Measurements from ENCODE around the gene CDHR4.
A peak's percentile ranks its signal among the peaks of the same experiment; 100 is the strongest.

Gene CDHR4

GRCh38 chr3:49842843-49843517 lies 43.3 kb upstream of the CDHR4 start:
- Histone ChIP-seq H3K4me3 (ENCODE audit: low read length) (no peak overlapping the region), H2AFZ (ENCODE audit: low read length) (no peak overlapping the region), H4K20me1 (ENCODE audit: insufficient read depth, low read length) (no peaks in the 10 kb centered on the region; the same call in 1 of the 2 replicates), H3K36me3 (replicated peaks; ENCODE audit: insufficient read depth, low read length) (no peaks in the 10 kb centered on the region), H3F3A (ENCODE audit: insufficient read depth, low read length) (no peaks in the 10 kb centered on the region), H3K79me2 (ENCODE audit: low read length) (no peaks in the 10 kb centered on the region), H3K27me3 (replicated peaks; ENCODE audit: insufficient read depth, low read length) (no peaks in the 10 kb centered on the region), H3K4me2 (ENCODE audit: low read depth, low read length) (no peak overlapping the region), H3K27ac (ENCODE audit: low read length) (no peak overlapping the region), H3K4me1 (ENCODE audit: low read length) (no peaks in the 10 kb centered on the region), H3K9ac (ENCODE audit: low read length) (no peak overlapping the region), H3K9me3 (replicated peaks; ENCODE audit: insufficient read depth, low read length) (no peaks in the 10 kb centered on the region), H3K9me2 (replicated peaks; ENCODE audit: insufficient read depth, low read length) (no peaks in the 10 kb centered on the region)
- no peak for DNase-seq
- no peak for TF ChIP-seq CTCF (IDR thresholded peaks at IDR 0.05; ENCODE audit: low read length)
- no peak for TF ChIP-seq EZH2phosphoT487 (IDR thresholded peaks at IDR 0.05; ENCODE audit: low read length)
- no peak for TF ChIP-seq EZH2 (optimal IDR thresholded peaks at IDR 0.05; ENCODE audit: low read depth, low read length)

- no peak overlapping the region for H3K4me2 ChIP-seq (ENCODE audit: low read depth, low read length)
- no peak for DNase-seq
- no peaks in the 10 kb centered on the region for H3K36me3 ChIP-seq (replicated peaks; ENCODE audit: insufficient read depth, low read length)
- H3K9me2 ChIP-seq (replicated peaks; ENCODE audit: insufficient read depth, low read length) = no peaks in the 10 kb centered on the region
- no peaks in the 10 kb centered on the region for H3K4me1 ChIP-seq (ENCODE audit: low read length)
- no peak overlapping the region for H2AFZ ChIP-seq (ENCODE audit: low read length)
- H3K27ac ChIP-seq (ENCODE audit: low read length) = no peak overlapping the region
- no peaks in the 10 kb centered on the region for H3K27me3 ChIP-seq (replicated peaks; ENCODE audit: insufficient read depth, low read length)
- H3K9me3 ChIP-seq (replicated peaks; ENCODE audit: insufficient read depth, low read length) = no peaks in the 10 kb centered on the region
- no peak overlapping the region for H3K9ac ChIP-seq (ENCODE audit: low read length)
- H3F3A ChIP-seq (ENCODE audit: insufficient read depth, low read length) = no peaks in the 10 kb centered on the region
- H3K4me3 ChIP-seq (ENCODE audit: low read length) = no peak overlapping the region
- no peaks in the 10 kb centered on the region for H3K79me2 ChIP-seq (ENCODE audit: low read length)
- no peaks in the 10 kb centered on the region; the same call in 1 of the 2 replicates for H4K20me1 ChIP-seq (ENCODE audit: insufficient read depth, low read length)
- TF ChIP-seq EZH2phosphoT487 (IDR thresholded peaks at IDR 0.05; ENCODE audit: low read length) (no peak), CTCF (IDR thresholded peaks at IDR 0.05; ENCODE audit: low read length) (no peak), EZH2 (optimal IDR thresholded peaks at IDR 0.05; ENCODE audit: low read depth, low read length) (no peak)
Observed at GRCh38 chr3:49841806-49842205, 42.1 kb upstream of the CDHR4 start.

- H3K36me3 ChIP-seq (replicated peaks; ENCODE audit: insufficient read depth, low read length) = no peaks in the 10 kb centered on the region
Observed at GRCh38 chr3:49841126-49841696, 41.5 kb upstream of the CDHR4 start.

More at GRCh38 chr3:49841126-49841696, 41.5 kb upstream of the CDHR4 start:
- H3K4me3 ChIP-seq (ENCODE audit: low read length) = no peak overlapping the region
- H3F3A ChIP-seq (ENCODE audit: insufficient read depth, low read length) = no peaks in the 10 kb centered on the region
- H2AFZ ChIP-seq (ENCODE audit: low read length) = no peak overlapping the region
- TF ChIP-seq EZH2 (optimal IDR thresholded peaks at IDR 0.05; ENCODE audit: low read depth, low read length) (no peak), CTCF (IDR thresholded peaks at IDR 0.05; ENCODE audit: low read length) (0 out of 2 replicates have a peak, but pooled peaks have one; percentile 16)
- no peaks in the 10 kb centered on the region for H3K27me3 ChIP-seq (replicated peaks; ENCODE audit: insufficient read depth, low read length)
- no peak overlapping the region for H3K27ac ChIP-seq (ENCODE audit: low read length)
- no peaks in the 10 kb centered on the region for H3K9me2 ChIP-seq (replicated peaks; ENCODE audit: insufficient read depth, low read length)
- H3K79me2 ChIP-seq (ENCODE audit: low read length) = no peaks in the 10 kb centered on the region
- no peaks in the 10 kb centered on the region for H3K4me1 ChIP-seq (ENCODE audit: low read length)
- no peaks in the 10 kb centered on the region for H3K9me3 ChIP-seq (replicated peaks; ENCODE audit: insufficient read depth, low read length)
- DNase-seq = no peak
- H3K9ac ChIP-seq (ENCODE audit: low read length) = no peak overlapping the region
- H4K20me1 ChIP-seq (ENCODE audit: insufficient read depth, low read length) = no peaks in the 10 kb centered on the region; the same call in 1 of the 2 replicates
- no peak overlapping the region for H3K4me2 ChIP-seq (ENCODE audit: low read depth, low read length)

Data from MM.1S (cell line).